Endothelial cell (in vitro differentiated cells): Measurements from ENCODE around the gene ARHGEF2. TPM values are rescaled to one million over a fixed set of nuclear protein-coding genes. Genes with fewer than 3 reads are reported as not detected.
A peak's percentile ranks its signal among the peaks of the same experiment; 100 is the strongest.

ENCODE experiments used
- DNase-seq: peaks from one replicate; pipeline ENCODE4 v3.0.0; 2021; ENCODE audit warnings: low spot score
- H3K27ac Mint-ChIP-seq: one replicate; pipeline ENCODE4 v1.8.0; 2021; ENCODE audit warnings: mixed read lengths, inconsistent platforms; ENCODE audit not compliant: unreplicated experiment
- H3K27me3 Mint-ChIP-seq: one replicate; pipeline ENCODE4 v1.8.0; 2021; ENCODE audit warnings: mild to moderate bottlenecking, moderate library complexity, mixed read lengths, inconsistent platforms; ENCODE audit not compliant: unreplicated experiment
- H3K36me3 Mint-ChIP-seq: one replicate; pipeline ENCODE4 v1.8.0; 2021; ENCODE audit warnings: mild to moderate bottlenecking, low read depth, mixed read lengths, inconsistent platforms; ENCODE audit not compliant: unreplicated experiment
- H3K4me1 Mint-ChIP-seq: one replicate; pipeline ENCODE4 v1.8.0; 2021; ENCODE audit warnings: mild to moderate bottlenecking, mixed read lengths, inconsistent platforms; ENCODE audit not compliant: unreplicated experiment
- H3K4me3 Mint-ChIP-seq: one replicate; pipeline ENCODE4 v1.8.0; 2021; ENCODE audit warnings: mild to moderate bottlenecking, mixed read lengths, inconsistent platforms; ENCODE audit not compliant: unreplicated experiment
- H3K9me3 Mint-ChIP-seq: one replicate; pipeline ENCODE4 v1.8.0; 2021; ENCODE audit warnings: mixed read lengths, inconsistent platforms; ENCODE audit not compliant: unreplicated experiment
- total RNA-seq: library from RNA; stranded (reverse); fragmentation: NEBNext Ultra II Directional; extraction: Animal tissue kit (Norgen Biotek cat#: 25700); gene quantifications from one replicate; pipeline ENCODE4 v1.2.1, GENCODE V29; 2021; ENCODE audit not compliant: unreplicated experiment
- TF ChIP-seq, protein P1 (sequence below): fragments of 200-600 bp; sonication (generic); IDR thresholded peaks from one replicate; pipeline ENCODE4 v1.5.0; 2021; ENCODE audit warnings: antibody characterized with exemption; ENCODE audit not compliant: unreplicated experiment

The ARHGEF2 gene
- total RNA-seq, 1 donor from 2014 or later, result 244 TPM

DNA sequence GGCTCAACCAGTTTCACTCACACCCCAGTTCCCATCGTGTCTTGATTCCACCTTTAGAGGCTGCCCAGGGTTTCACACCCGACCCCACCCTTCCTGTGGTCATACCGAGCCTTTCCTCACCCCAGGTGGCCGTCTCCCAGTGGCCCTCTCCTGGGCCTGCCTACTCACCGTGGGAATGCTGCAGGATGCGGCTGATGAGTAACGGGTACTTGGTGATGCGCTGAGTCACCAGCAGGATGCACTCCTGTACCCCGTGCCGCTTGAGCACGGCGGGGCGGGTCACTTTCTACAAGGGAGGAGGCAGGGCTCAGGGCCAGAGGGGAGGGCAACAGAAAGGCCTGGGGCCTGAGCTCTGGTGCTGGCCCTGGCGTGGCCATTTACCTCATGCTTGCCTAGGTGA is 16.4 kb downstream of the ARHGEF2 start:
- H3K4me1 Mint-ChIP-seq, result peaks cover 34% of the 10 kb centered on the region
- TF ChIP-seq, protein P1, sequence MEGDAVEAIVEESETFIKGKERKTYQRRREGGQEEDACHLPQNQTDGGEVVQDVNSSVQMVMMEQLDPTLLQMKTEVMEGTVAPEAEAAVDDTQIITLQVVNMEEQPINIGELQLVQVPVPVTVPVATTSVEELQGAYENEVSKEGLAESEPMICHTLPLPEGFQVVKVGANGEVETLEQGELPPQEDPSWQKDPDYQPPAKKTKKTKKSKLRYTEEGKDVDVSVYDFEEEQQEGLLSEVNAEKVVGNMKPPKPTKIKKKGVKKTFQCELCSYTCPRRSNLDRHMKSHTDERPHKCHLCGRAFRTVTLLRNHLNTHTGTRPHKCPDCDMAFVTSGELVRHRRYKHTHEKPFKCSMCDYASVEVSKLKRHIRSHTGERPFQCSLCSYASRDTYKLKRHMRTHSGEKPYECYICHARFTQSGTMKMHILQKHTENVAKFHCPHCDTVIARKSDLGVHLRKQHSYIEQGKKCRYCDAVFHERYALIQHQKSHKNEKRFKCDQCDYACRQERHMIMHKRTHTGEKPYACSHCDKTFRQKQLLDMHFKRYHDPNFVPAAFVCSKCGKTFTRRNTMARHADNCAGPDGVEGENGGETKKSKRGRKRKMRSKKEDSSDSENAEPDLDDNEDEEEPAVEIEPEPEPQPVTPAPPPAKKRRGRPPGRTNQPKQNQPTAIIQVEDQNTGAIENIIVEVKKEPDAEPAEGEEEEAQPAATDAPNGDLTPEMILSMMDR, result no peak
- H3K27ac Mint-ChIP-seq, result no peak overlapping the region
- H3K36me3 Mint-ChIP-seq, result peaks cover 64% of the 10 kb centered on the region
- H3K27me3 Mint-ChIP-seq, result peaks cover 11% of the 10 kb centered on the region
- no peaks in the 10 kb centered on the region for H3K9me3 Mint-ChIP-seq
- H3K4me3 Mint-ChIP-seq, result peak overlapping the region; percentile 11
- DNase-seq, result no peak

DNA sequence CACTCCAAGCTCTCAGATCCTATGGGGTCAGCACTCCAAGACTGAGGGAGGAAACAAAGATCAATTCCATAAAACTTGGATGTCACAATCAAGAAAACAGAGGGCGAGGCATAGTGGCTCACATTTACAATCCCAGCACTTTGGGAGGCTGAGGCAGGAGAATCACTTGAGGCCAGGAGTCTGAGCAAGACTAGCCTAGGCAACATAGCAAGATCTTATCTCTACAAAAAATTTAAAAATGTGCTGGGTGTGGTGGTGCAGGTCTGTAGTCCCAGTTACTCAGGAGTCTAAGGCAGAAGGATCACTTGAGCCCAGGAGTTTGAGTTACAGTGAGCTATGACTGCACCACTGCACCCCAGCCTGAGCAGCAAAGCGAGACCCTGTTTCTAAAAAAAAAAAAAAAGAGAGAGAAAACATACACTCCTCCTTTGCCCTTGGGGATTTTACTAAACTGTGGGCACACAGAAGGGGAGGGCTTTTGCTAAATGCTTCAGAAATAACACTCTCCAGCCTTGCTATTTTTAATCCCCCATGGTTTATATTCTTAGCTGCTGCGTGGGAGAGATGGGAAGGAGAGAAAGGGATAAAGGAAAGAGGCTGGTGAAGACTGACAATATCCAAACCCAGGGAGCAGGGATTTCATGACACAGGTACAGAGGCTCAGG is 18.1 kb downstream of the ARHGEF2 start:
- Mint-ChIP-seq H3K4me3 (peak overlapping the region; percentile 42), H3K27me3 (peaks cover 11% of the 10 kb centered on the region), H3K9me3 (no peaks in the 10 kb centered on the region), H3K27ac (peak overlapping the region; percentile 36), H3K36me3 (peaks cover 54% of the 10 kb centered on the region), H3K4me1 (peaks cover 20% of the 10 kb centered on the region)
- DNase-seq, result no peak
- TF ChIP-seq, protein P1, result no peak

DNA sequence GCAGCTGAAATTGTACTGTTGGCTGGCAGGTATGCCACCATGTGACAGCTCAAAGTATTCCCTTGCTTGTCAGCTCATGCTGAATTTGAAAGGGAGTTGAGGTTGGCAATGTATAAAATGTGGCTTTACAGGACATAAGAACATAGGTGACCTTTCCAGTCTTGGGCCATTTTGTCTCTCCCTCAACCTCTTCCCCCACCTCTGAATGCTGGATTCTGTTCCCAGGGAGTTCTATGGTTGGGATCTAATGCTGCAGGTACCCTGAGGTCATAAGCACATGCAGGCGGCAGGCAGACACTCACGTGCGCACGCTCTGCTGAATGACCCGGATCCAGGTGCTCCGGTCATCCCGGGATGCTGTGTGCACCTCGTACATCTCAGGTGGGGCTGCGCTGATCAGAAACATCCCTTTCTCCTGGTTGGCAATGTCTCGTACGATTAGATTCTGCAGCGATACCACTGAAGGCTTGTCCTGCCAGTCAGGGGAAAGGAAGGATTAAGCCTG is 20.9 kb downstream of the ARHGEF2 start:
- Mint-ChIP-seq H3K9me3 (no peaks in the 10 kb centered on the region), H3K4me3 (peak overlapping the region; percentile 68), H3K27me3 (peaks cover 10% of the 10 kb centered on the region), H3K4me1 (peaks cover 7% of the 10 kb centered on the region), H3K36me3 (peaks cover 57% of the 10 kb centered on the region), H3K27ac (no peak overlapping the region)
- no peak for DNase-seq
- TF ChIP-seq, protein P1, result no peak

- TF ChIP-seq, protein P1, result no peak
- H3K27me3 Mint-ChIP-seq, result peaks cover 7% of the 10 kb centered on the region
Measured at GRCh38 chr1:155954645-155955044, 23.7 kb downstream of the ARHGEF2 start.

GRCh38 chr1:155952505-155952890 is 25.8 kb downstream of the ARHGEF2 start:
- peaks cover 13% of the 10 kb centered on the region for H3K4me1 Mint-ChIP-seq
- TF ChIP-seq, protein P1, result no peak
- H3K4me3 Mint-ChIP-seq, result no peak overlapping the region
- H3K27me3 Mint-ChIP-seq, result peaks cover 6% of the 10 kb centered on the region
- no peak overlapping the region for H3K27ac Mint-ChIP-seq
- DNase-seq, result no peak
- peaks cover 42% of the 10 kb centered on the region for H3K36me3 Mint-ChIP-seq
- no peaks in the 10 kb centered on the region for H3K9me3 Mint-ChIP-seq

More at GRCh38 chr1:155954645-155955044, 23.7 kb downstream of the ARHGEF2 start:
- no peak for DNase-seq
- H3K27ac Mint-ChIP-seq, result peak overlapping the region; percentile 48
- no peak overlapping the region for H3K4me3 Mint-ChIP-seq
- peaks cover 52% of the 10 kb centered on the region for H3K36me3 Mint-ChIP-seq
- no peaks in the 10 kb centered on the region for H3K9me3 Mint-ChIP-seq
- peaks cover 13% of the 10 kb centered on the region for H3K4me1 Mint-ChIP-seq
